B cell (primary cell): ENCODE data around the gene SHLD1. TPM values are rescaled to one million over a fixed set of nuclear protein-coding genes. Genes with fewer than 3 reads are reported as not detected.

ENCODE experiments used
- ATAC-seq: fragments of 200-7000 bp; cut with Tn5 transposase; one replicate; pipeline ENCODE4 v1.10.0; 2021; ENCODE audit warnings: low read depth, mild to moderate bottlenecking, moderate number of reproducible peaks, moderate library complexity
- CTCF ChIA-PET: fragments of 350-600 bp; sonication (Branson Sonifier 250); formaldehyde crosslinking; loops from one replicate; lab custom pipeline; 2021; ENCODE audit warnings: antibody characterized with exemption, inconsistent platforms; lab: Charles Lee
- POLR2A ChIA-PET: fragments of 350-600 bp; sonication (Branson Sonifier 250); formaldehyde crosslinking; loops from one replicate; lab custom pipeline; 2021; ENCODE audit warnings: antibody characterized with exemption; lab: Charles Lee
- DNase-seq: peaks from one replicate; pipeline ENCODE4 v3.0.0; 2013
- H2AFZ ChIP-seq: 2 replicates; pipeline ENCODE4 v1.6.1; 2012; ENCODE audit warnings: mild to moderate bottlenecking, low read depth, low read length; ENCODE audit not compliant: insufficient read depth, poor library complexity, severe bottlenecking
- H3K27ac ChIP-seq, 2 donors: 1 replicate in 1 of 2; 2 replicates in 1 of 2; pipeline ENCODE4 v1.5.1; 2012 to 2013; ENCODE audit warnings: low read length in 2 of 2, mild to moderate bottlenecking in 2 of 2, moderate library complexity in 1 of 2
- H3K27me3 ChIP-seq, 4 experiments: fragments of 200-600 bp in 1 of 4; sonication (generic) in 1 of 4; replicated peaks in 1 of 4; 1 replicate in 2 of 4; 2 replicates in 2 of 4; pipeline versions ENCODE4 v1.6.1 to v1.7.0; 2013 to 2016; ENCODE audit warnings: low read length in 3 of 4, mild to moderate bottlenecking in 2 of 4, mixed read lengths in 1 of 4, moderate library complexity in 1 of 4; ENCODE audit not compliant: insufficient read depth in 4 of 4, control insufficient read depth in 3 of 4; ENCODE audit errors: control extremely low read depth in 1 of 4
- H3K36me3 ChIP-seq, 2 experiments: replicated peaks in 1 of 2; 1 replicate in 1 of 2; 2 replicates in 1 of 2; pipeline versions ENCODE4 v1.6.1 to v1.7.1; 2013; ENCODE audit warnings: low read length in 1 of 2; ENCODE audit not compliant: insufficient read depth in 2 of 2, control insufficient read depth in 1 of 2; ENCODE audit errors: control extremely low read depth in 1 of 2, extremely low read depth in 1 of 2
- H3K4me1 ChIP-seq, 2 donors: fragments of 200-600 bp in 1 of 2; sonication (generic) in 1 of 2; 1 replicate in 1 of 2; 2 replicates in 1 of 2; pipeline versions ENCODE4 v1.5.1 to v1.6.1; 2013 to 2017; ENCODE audit warnings: low read length in 2 of 2; ENCODE audit not compliant: control insufficient read depth in 2 of 2, insufficient read depth in 2 of 2
- H3K4me2 ChIP-seq: replicated peaks from 2 replicates; pipeline ENCODE3; 2012; ENCODE audit warnings: mild to moderate bottlenecking, low read depth, low read length; ENCODE audit not compliant: poor library complexity, severe bottlenecking
- H3K4me3 ChIP-seq, 5 experiments: fragments of 200-600 bp in 1 of 5; sonication (generic) in 1 of 5; 1 replicate in 3 of 5; 2 replicates in 2 of 5; pipeline versions ENCODE4 v1.5.1 to v1.7.0; 2011 to 2016; ENCODE audit warnings: low read length in 4 of 5, mild to moderate bottlenecking in 4 of 5, low read depth in 2 of 5, control low read depth in 1 of 5, moderate library complexity in 1 of 5; ENCODE audit not compliant: insufficient read depth in 1 of 5; ENCODE audit errors: control extremely low read depth in 1 of 5, extremely low read depth in 1 of 5
- H3K79me2 ChIP-seq: fragments of 200-600 bp; sonication (generic); one replicate; pipeline ENCODE4 v1.6.0; 2016; ENCODE audit warnings: low read length; ENCODE audit not compliant: control insufficient read depth, insufficient read depth
- H3K9ac ChIP-seq: fragments of 200-600 bp; sonication (generic); 2 replicates; pipeline ENCODE4 v1.6.1; 2017; ENCODE audit warnings: mild to moderate bottlenecking, low read length, moderate library complexity
- H3K9me3 ChIP-seq, 3 donors: one replicate each; pipeline versions ENCODE4 v1.6.1 to v1.7.1; 2013; ENCODE audit warnings: low read length in 2 of 3; ENCODE audit not compliant: control insufficient read depth in 2 of 3, insufficient read depth in 1 of 3; ENCODE audit errors: control extremely low read depth in 1 of 3
- H4K20me1 ChIP-seq: 2 replicates; pipeline ENCODE4 v1.6.0; 2012; ENCODE audit warnings: mild to moderate bottlenecking, low read length; ENCODE audit not compliant: insufficient read depth, control insufficient read depth, poor library complexity, severe bottlenecking
- H3K27ac Mint-ChIP-seq: one replicate; pipeline ENCODE4 v1.8.0; 2021; ENCODE audit warnings: mixed read lengths
- H3K27me3 Mint-ChIP-seq: one replicate; pipeline ENCODE4 v1.8.0; 2021; ENCODE audit warnings: mixed read lengths
- H3K4me1 Mint-ChIP-seq: one replicate; pipeline ENCODE4 v1.8.0; 2021; ENCODE audit warnings: mixed read lengths
- H3K4me3 Mint-ChIP-seq: one replicate; pipeline ENCODE4 v1.8.0; 2021; ENCODE audit warnings: mixed read lengths
- H3K9me3 Mint-ChIP-seq: one replicate; pipeline ENCODE4 v1.8.0; 2022; ENCODE audit warnings: mixed read lengths; ENCODE audit not compliant: insufficient read depth
- CTCF ChIP-seq: fragments of 200-600 bp; IDR thresholded peaks from one replicate; pipeline ENCODE4 v1.8.0; 2022; ENCODE audit warnings: antibody characterized with exemption, mild to moderate bottlenecking
- EZH2 ChIP-seq: IDR thresholded peaks from 2 replicates; pipeline ENCODE4 v1.6.1; 2012; ENCODE audit warnings: borderline replicate concordance, low read depth, mild to moderate bottlenecking, moderate library complexity, low read length; ENCODE audit not compliant: insufficient read depth, poor library complexity, severe bottlenecking
- WGBS: methylation state at CpG from one replicate; pipeline ENCODE4 v1.1.5; 2013; ENCODE audit warnings: missing lambda C conversion rate; ENCODE audit not compliant: insufficient coverage; 5-methylcytosine and 5-hydroxymethylcytosine counted together
- intact Hi-C: fragments of 100-400 bp; cut with micrococcal nuclease; formaldehyde crosslinking; loops from one replicate; pipeline ENCODE4 v1.10.0; 2022
- polyA plus RNA-seq: library from polyadenylated mRNA; depleted of rRNA; stranded (reverse); fragments of >200 nt; gene quantifications from 2 replicates; pipeline ENCODE4 v1.2.3, GENCODE V29; 2012
- total RNA-seq, 2 donors: library from RNA; stranded (reverse); fragments of 120-200 nt in 1 of 2; gene quantifications; 1 replicate in 1 of 2; 2 replicates in 1 of 2; pipeline versions ENCODE4 v1.2.3 to v1.2.4, GENCODE V29; 2013 to 2022

Gene SHLD1
- total and polyA plus RNA-seq, 2 donors (not counting 1 experiment from before 2014, with no cell fraction given) = 15.4 to 18.5 TPM

GRCh38 chr20:5822569-5822968, 72.4 kb downstream of the SHLD1 start:
- Mint-ChIP-seq H3K4me3 (no peak overlapping the region), H3K27ac (peak overlapping the region; percentile 59), H3K4me1 (peaks cover 26% of the 10 kb centered on the region), H3K27me3 (no peaks in the 10 kb centered on the region), H3K9me3 (no peaks in the 10 kb centered on the region)
- DNase-seq (peak; percentile 19), ATAC-seq (peak; percentile 57)
- no peak overlapping the region for H3K27ac ChIP-seq
- peak overlapping the region; percentile 17 for H3K4me2 ChIP-seq
- intact Hi-C loops = no loop called here
- ChIA-PET CTCF (no interaction called here), POLR2A (no interaction called here)
- no peaks in the 10 kb centered on the region for H3K27me3 ChIP-seq
- H3K4me3 ChIP-seq = no peak overlapping the region
- peaks cover 3 to 5% of the 10 kb centered on the region in 2 experiments for H3K36me3 ChIP-seq
- H3K9me3 ChIP-seq = no peaks in the 10 kb centered on the region
- H2AFZ ChIP-seq = no peak overlapping the region
- H3K79me2 ChIP-seq = peaks cover 13% of the 10 kb centered on the region
- no peak overlapping the region for H3K9ac ChIP-seq
- WGBS = 20% methylated on average over 1 of the region's 3 CpGs
- no peak for TF ChIP-seq CTCF
- no peak for TF ChIP-seq EZH2
- peaks cover 8 to 15% of the 10 kb centered on the region in 2 donors for H3K4me1 ChIP-seq
- H4K20me1 ChIP-seq = peaks cover 14% of the 10 kb centered on the region

- H3K9me3 ChIP-seq = no peaks in the 10 kb centered on the region
- H3K4me1 ChIP-seq = peaks cover 8 to 12% of the 10 kb centered on the region in 2 donors
- WGBS = 93% methylated on average over 6 of the region's 9 CpGs
- no peaks in the 10 kb centered on the region for H3K9me3 Mint-ChIP-seq
- H3K27me3 Mint-ChIP-seq = no peaks in the 10 kb centered on the region
- intact Hi-C loops = no loop called here
- H3K79me2 ChIP-seq = peaks cover 16% of the 10 kb centered on the region
- peaks cover 9% of the 10 kb centered on the region for H4K20me1 ChIP-seq
- H3K27me3 ChIP-seq = no peaks in the 10 kb centered on the region
- ChIA-PET CTCF (interaction anchor here (1.2 kb wide), 1 partner anchor 275 kb away, joined by 3 read pairs; no protein-coding TSS in a partner anchor), POLR2A (no interaction called here)
- H3K36me3 ChIP-seq = peaks cover 0 to 3% of the 10 kb centered on the region in 2 experiments
- TF ChIP-seq EZH2 (no peak), CTCF (no peak)
- no peak overlapping the region for H3K4me2 ChIP-seq
- no peak overlapping the region for H3K4me3 Mint-ChIP-seq
- ATAC-seq = no peak
- H3K27ac ChIP-seq = no peak overlapping the region
- H3K9ac ChIP-seq = no peak overlapping the region
- H3K4me1 Mint-ChIP-seq = peaks cover 13% of the 10 kb centered on the region
- no peak overlapping the region for H3K27ac Mint-ChIP-seq
- no peak overlapping the region for H3K4me3 ChIP-seq
- no peak overlapping the region for H2AFZ ChIP-seq
- DNase-seq = no peak
Measured at GRCh38 chr20:5825130-5825719, 75.0 kb downstream of the SHLD1 start.
